ENCODE data around the gene RBM12. TPM values are rescaled to one million over a fixed set of nuclear protein-coding genes. Genes with fewer than 3 reads are reported as not detected.

RBM12 gene
- total RNA-seq, 1 donor from 2014 or later: 147 TPM

- H3K4me1 Mint-ChIP-seq (ENCODE audit: low read depth, unreplicated experiment): peaks cover 41% of the 10 kb centered on the region
- H3K4me3 Mint-ChIP-seq (ENCODE audit: unreplicated experiment): peak overlapping the region; percentile 9
- peak overlapping the region; percentile 34 for H3K27ac Mint-ChIP-seq (ENCODE audit: unreplicated experiment)
- H3K27me3 Mint-ChIP-seq (ENCODE audit: unreplicated experiment): peaks cover 3% of the 10 kb centered on the region
- DNase-seq: no peak
- no peak for TF ChIP-seq CTCF (IDR thresholded peaks at IDR 0.05; ENCODE audit: partially characterized antibody, unreplicated experiment)
- H3K9me3 Mint-ChIP-seq (ENCODE audit: unreplicated experiment): peaks cover 1% of the 10 kb centered on the region
- no peaks in the 10 kb centered on the region for H3K36me3 Mint-ChIP-seq (ENCODE audit: unreplicated experiment)
These were observed 21.7 kb downstream of the RBM12 start for GRCh38 chr20:35643045-35643444.

- Mint-ChIP-seq H3K36me3 (ENCODE audit: unreplicated experiment) (no peaks in the 10 kb centered on the region), H3K27ac (ENCODE audit: unreplicated experiment) (no peak overlapping the region), H3K4me3 (ENCODE audit: unreplicated experiment) (no peak overlapping the region), H3K27me3 (ENCODE audit: unreplicated experiment) (peaks cover 3% of the 10 kb centered on the region), H3K4me1 (ENCODE audit: low read depth, unreplicated experiment) (peaks cover 52% of the 10 kb centered on the region), H3K9me3 (ENCODE audit: unreplicated experiment) (peaks cover 3% of the 10 kb centered on the region)
- TF ChIP-seq CTCF (IDR thresholded peaks at IDR 0.05; ENCODE audit: partially characterized antibody, unreplicated experiment): no peak
- no peak for DNase-seq
These were observed 23.0 kb downstream of the RBM12 start for GRCh38 chr20:35641743-35642142.

- Mint-ChIP-seq H3K36me3 (ENCODE audit: unreplicated experiment) (no peaks in the 10 kb centered on the region), H3K4me1 (ENCODE audit: low read depth, unreplicated experiment) (peaks cover 56% of the 10 kb centered on the region), H3K4me3 (ENCODE audit: unreplicated experiment) (no peak overlapping the region), H3K27ac (ENCODE audit: unreplicated experiment) (no peak overlapping the region), H3K9me3 (ENCODE audit: unreplicated experiment) (peaks cover 3% of the 10 kb centered on the region), H3K27me3 (ENCODE audit: unreplicated experiment) (peaks cover 3% of the 10 kb centered on the region)
- DNase-seq: no peak
- TF ChIP-seq CTCF (IDR thresholded peaks at IDR 0.05; ENCODE audit: partially characterized antibody, unreplicated experiment): no peak
These were observed 24.0 kb downstream of the RBM12 start for GRCh38 chr20:35640724-35641123.

GRCh38 chr20:35638751-35639150, 25.9 kb downstream of the RBM12 start:
- H3K4me1 Mint-ChIP-seq (ENCODE audit: low read depth, unreplicated experiment): peaks cover 51% of the 10 kb centered on the region
- peaks cover 6% of the 10 kb centered on the region for H3K9me3 Mint-ChIP-seq (ENCODE audit: unreplicated experiment)
- H3K4me3 Mint-ChIP-seq (ENCODE audit: unreplicated experiment): no peak overlapping the region
- no peak for TF ChIP-seq CTCF (IDR thresholded peaks at IDR 0.05; ENCODE audit: partially characterized antibody, unreplicated experiment)
- DNase-seq: no peak
- H3K36me3 Mint-ChIP-seq (ENCODE audit: unreplicated experiment): no peaks in the 10 kb centered on the region
- no peak overlapping the region for H3K27ac Mint-ChIP-seq (ENCODE audit: unreplicated experiment)
- H3K27me3 Mint-ChIP-seq (ENCODE audit: unreplicated experiment): peaks cover 7% of the 10 kb centered on the region

GRCh38 chr20:35637276-35637675, 27.4 kb downstream of the RBM12 start:
- Mint-ChIP-seq H3K4me1 (ENCODE audit: low read depth, unreplicated experiment) (peaks cover 41% of the 10 kb centered on the region), H3K27ac (ENCODE audit: unreplicated experiment) (no peak overlapping the region), H3K9me3 (ENCODE audit: unreplicated experiment) (peaks cover 6% of the 10 kb centered on the region), H3K36me3 (ENCODE audit: unreplicated experiment) (no peaks in the 10 kb centered on the region), H3K27me3 (ENCODE audit: unreplicated experiment) (peaks cover 4% of the 10 kb centered on the region), H3K4me3 (ENCODE audit: unreplicated experiment) (peak overlapping the region; percentile 9)
- no peak for TF ChIP-seq CTCF (IDR thresholded peaks at IDR 0.05; ENCODE audit: partially characterized antibody, unreplicated experiment)
- no peak for DNase-seq

Data from glutamatergic neuron (in vitro differentiated cells).